Measurements from ENCODE around the gene COPA.

Gene COPA

GRCh38 chr1:160363951-160364735 lies 21.1 kb upstream of the COPA start:
- Histone ChIP-seq H3K4me3 (no peak overlapping the region), H3K27ac (no peak overlapping the region)

- no peak overlapping the region for H3K4me3 ChIP-seq
Measured at GRCh38 chr1:160363010-160363409, 20.0 kb upstream of the COPA start.

DNA sequence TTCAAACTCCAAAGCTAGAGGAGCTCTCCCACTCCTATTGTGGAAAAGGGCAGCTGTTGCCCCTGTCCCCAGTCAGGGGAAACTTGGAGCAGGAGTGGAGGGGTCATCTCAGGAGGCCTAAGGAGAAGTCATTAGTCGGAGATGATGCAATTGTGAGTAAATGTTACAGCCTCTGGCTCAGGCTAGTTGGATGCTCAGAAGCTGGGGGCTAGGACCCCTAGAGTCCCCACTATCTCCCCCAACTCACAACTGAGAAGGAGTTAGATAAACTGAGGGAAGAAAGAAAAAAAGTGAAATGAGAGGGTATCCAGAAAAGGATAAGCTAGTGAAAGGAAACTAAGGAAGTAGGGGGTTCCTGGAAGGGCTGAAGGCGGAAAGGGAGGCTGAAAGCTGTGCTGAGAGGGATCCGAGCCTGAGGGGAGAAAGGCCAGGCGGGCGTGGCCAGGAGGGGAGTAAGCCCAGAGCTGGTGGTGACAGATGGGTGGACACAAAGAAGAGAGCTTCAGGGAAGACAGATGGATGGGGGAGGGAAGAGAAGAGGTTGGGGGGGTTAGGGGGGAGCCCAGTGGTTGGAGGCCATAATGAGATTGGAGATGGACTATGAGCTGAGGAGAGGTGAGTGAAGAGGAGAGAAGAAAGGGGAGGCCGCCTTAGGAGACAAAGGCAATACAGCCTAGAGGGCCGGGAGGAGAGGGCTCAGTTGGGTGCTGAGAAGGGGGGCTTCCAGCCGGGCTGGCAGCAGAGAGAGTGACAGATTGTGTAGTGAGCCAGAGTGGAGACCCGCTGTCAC lies 19.3 kb upstream of the COPA start:
- no peak overlapping the region for H3K4me3 ChIP-seq
- no peak overlapping the region for H3K27ac ChIP-seq

More at GRCh38 chr1:160363010-160363409, 20.0 kb upstream of the COPA start:
- H3K27ac ChIP-seq, result no peak overlapping the region

- Histone ChIP-seq H3K4me3 (no peak overlapping the region), H3K27ac (no peak overlapping the region)
Measured at GRCh38 chr1:160361814-160362167, 18.7 kb upstream of the COPA start.

DNA sequence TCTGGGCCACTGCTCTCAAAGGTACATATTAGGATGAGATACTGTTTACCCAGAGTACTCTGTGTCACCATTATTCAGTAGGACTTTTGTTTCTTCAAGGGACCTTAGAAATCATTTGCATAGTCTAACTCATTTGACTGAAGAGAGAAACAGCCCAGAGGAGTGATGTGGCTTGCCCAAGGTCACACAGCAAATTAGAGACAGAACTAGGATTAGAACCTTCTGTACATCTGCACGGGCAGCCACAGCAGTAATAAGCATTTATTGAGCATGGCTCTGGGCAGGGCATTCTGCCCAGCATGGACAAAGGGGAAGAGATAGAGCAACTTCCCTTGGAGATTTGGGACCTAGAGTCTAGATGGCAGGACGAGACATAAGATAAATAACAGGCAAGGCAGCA lies 18.1 kb upstream of the COPA start:
- Histone ChIP-seq H3K27ac (no peak overlapping the region), H3K4me3 (no peak overlapping the region)

- no peak overlapping the region for H3K4me3 ChIP-seq
Measured at GRCh38 chr1:160360227-160360695, 17.2 kb upstream of the COPA start.

GRCh38 chr1:160359559-160360226 lies 16.6 kb upstream of the COPA start:
- Histone ChIP-seq H3K4me3 (no peak overlapping the region), H3K27ac (no peak overlapping the region)

More at GRCh38 chr1:160360227-160360695, 17.2 kb upstream of the COPA start:
- no peak overlapping the region for H3K27ac ChIP-seq

DNA sequence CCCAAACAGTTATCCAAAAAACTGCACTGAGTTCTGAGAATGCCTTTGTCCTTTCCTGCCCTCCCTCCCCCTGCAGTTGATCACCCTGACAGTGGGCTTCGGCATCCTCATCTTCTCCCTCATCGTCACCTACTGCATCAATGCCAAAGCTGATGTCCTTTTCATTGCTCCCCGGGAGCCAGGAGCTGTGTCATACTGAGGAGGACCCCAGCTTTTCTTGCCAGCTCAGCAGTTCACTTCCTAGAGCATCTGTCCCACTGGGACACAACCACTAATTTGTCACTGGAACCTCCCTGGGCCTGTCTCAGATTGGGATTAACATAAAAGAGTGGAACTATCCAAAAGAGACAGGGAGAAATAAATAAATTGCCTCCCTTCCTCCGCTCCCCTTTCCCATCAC lies 15.0 kb upstream of the COPA start:
- Histone ChIP-seq H3K27ac (no peak overlapping the region), H3K4me3 (no peak overlapping the region)

DNA sequence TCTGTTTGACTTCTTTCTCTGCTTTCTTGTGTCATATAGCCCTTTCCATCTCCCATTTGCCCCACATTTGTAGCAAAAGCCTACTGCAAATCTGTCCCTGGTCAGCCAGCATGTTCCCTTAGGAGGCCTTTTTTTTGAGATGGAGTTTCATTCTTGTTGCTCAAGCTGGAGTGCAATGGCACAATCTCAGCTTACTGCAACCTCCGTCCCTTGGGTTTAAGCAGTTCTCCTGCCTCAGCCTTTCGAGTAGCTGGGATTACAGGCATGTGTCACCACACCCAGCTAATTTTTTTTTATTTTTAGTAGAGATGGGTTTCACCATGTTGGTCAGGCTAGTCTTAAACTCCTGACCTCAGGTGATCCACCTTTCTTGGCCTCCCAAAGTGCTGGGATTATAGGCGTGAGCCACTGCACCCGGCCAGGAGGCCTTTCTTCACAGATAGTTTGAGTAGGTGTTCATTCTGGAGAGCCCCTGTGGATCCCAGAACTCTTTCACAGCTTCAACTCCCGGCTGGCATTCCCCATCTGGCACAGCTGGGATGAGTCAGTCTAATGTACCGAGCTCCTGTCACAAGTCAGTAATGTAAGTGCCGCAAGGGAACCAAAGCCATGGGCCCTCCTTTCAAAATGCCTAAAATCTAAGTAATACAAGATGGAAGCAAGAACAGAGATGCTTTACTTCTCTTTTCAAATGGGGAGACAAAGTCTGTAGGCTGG lies 14.4 kb upstream of the COPA start:
- Histone ChIP-seq H3K27ac (no peak overlapping the region), H3K4me3 (no peak overlapping the region)

GRCh38 chr1:160354388-160354985 lies 11.4 kb upstream of the COPA start:
- H3K27ac ChIP-seq, result no peak overlapping the region
- no peak overlapping the region for H3K4me3 ChIP-seq

GRCh38 chr1:160353223-160353622 lies 10.2 kb upstream of the COPA start:
- no peak overlapping the region for H3K27ac ChIP-seq
- no peak overlapping the region for H3K4me3 ChIP-seq

- H3K27ac ChIP-seq, result no peak overlapping the region
- H3K4me3 ChIP-seq, result no peak overlapping the region
Measured at GRCh38 chr1:160352555-160352954, 9.5 kb upstream of the COPA start.

- Histone ChIP-seq H3K4me3 (no peak overlapping the region), H3K27ac (no peak overlapping the region)
Measured at GRCh38 chr1:160351629-160352028, 8.6 kb upstream of the COPA start.

- H3K27ac ChIP-seq, result peak overlapping the region in 8 of 21 experiments; percentile 0 to 76 (median 32)
- no peak overlapping the region for H3K4me3 ChIP-seq
Measured at GRCh38 chr1:160346958-160347357, 3.9 kb upstream of the COPA start.

DNA sequence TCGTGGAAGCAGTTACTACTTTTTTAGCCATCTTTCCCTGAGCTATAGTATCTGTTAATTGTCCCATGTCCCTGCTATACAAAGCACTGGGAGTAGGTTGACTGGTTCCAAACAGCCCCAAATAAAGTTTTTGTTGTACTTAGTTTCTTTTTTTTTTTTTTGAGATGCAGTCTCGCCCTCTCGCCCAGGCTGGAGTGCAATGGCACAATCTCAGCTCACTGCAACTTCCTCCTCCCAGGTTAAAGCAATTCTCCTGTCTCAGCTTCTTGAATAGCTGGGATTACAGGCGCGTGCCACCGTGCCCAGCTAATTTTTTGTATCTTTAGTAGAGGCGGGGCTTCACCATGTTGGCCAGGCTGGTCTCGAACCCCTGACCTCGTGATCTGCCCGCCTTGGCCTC lies 3.4 kb upstream of the COPA start:
- Histone ChIP-seq H3K27ac (peak overlapping the region in 8 of 21 experiments; percentile 0 to 76 (median 32)), H3K4me3 (no peak overlapping the region)

DNA sequence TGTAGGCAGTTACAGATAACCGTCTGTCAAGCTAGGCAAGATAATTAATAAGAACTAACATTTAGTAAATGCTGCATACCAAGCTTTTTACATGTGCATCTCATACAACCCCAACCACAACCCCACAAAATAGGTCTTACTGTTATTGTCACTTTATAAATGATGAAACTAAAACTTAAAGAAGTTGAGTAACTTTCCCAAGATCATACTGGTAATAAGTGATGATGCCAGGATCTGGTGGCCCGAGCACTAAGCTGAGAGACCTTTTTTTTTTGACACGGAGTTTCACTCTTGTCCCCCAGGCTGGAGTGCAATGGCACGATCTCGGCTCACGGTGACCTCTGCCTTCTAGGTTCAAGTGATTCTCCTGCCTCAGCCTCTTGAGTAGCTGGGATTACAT lies 1.9 kb upstream of the COPA start:
- H3K27ac ChIP-seq, result no peak overlapping the region
- H3K4me3 ChIP-seq, result no peak overlapping the region

- Histone ChIP-seq H3K27ac (peak overlapping the region in 4 of 21 experiments; percentile 91 to 98 (median 95)), H3K4me3 (peak overlapping the region in 4 of 7 experiments; percentile 81 to 98 (median 86))
Measured at GRCh38 chr1:160344241-160344640, 1.2 kb upstream of the COPA start.

DNA sequence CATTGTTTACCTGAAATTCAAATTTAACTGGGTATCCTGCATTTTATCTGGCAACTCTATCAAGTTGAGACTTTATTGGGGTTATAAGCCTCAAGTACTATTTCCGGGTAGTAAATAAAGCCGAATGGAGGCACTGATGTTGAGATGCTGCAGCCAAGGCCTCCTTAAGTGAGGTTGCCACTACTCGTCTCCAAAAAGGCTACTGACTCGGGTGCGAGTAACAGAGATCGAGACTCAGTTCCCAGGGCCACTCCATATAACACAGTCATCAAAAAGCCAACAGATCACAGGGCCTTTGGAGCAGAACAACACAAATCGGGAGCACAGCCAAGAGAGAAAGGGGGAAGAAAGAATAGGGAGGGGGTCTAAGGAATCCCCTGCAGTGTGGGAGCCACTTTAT lies 524 bp downstream of the COPA start:
- peak overlapping the region; percentile 77 to 98 (median 86) for H3K4me3 ChIP-seq

GRCh38 chr1:160340866-160341265 lies 2.2 kb downstream of the COPA start:
- H3K27ac ChIP-seq, result peak overlapping the region in 1 of 21 experiments; percentile 25

More for the DNA sequence above, 524 bp downstream of the COPA start:
- peak overlapping the region; percentile 68 to 99 (median 94) for H3K27ac ChIP-seq

More at GRCh38 chr1:160340866-160341265, 2.2 kb downstream of the COPA start:
- H3K4me3 ChIP-seq, result no peak overlapping the region
